Small intestine (tissue), 7 donors: ENCODE results near the gene ETV6. TPM values are rescaled to one million over a fixed set of nuclear protein-coding genes. Genes with fewer than 3 reads are reported as not detected.
A peak's percentile ranks its signal among the peaks of the same experiment; 100 is the strongest.

ENCODE experiments used
- DNase-seq, 2 donors: peaks; one replicate each; pipeline versions ENCODE4 v3.0.0 to v3.0.0-alpha.2; 2013
- FAIRE-seq: peaks from 2 replicates; lab custom pipeline; 2012; peaks lifted over from hg19 to GRCh38; lab: Jason Lieb, UNC
- H3K27ac ChIP-seq, 3 donors: one replicate each; pipeline ENCODE4 v1.5.1; 2013; ENCODE audit warnings: low read length in 2 of 3, mild to moderate bottlenecking in 2 of 3, control low read depth in 1 of 3, inconsistent platforms in 1 of 3, low read depth in 1 of 3, moderate library complexity in 1 of 3
- H3K27me3 ChIP-seq, 3 donors: one replicate each; pipeline ENCODE4 v1.6.1; 2013; ENCODE audit warnings: low read length in 3 of 3, inconsistent platforms in 1 of 3; ENCODE audit not compliant: control insufficient read depth in 3 of 3, insufficient read depth in 3 of 3
- H3K36me3 ChIP-seq, 3 donors: one replicate each; pipeline ENCODE4 v1.6.1; 2013; ENCODE audit warnings: low read length in 3 of 3, inconsistent platforms in 1 of 3, low read depth in 1 of 3, mild to moderate bottlenecking in 1 of 3, moderate library complexity in 1 of 3; ENCODE audit not compliant: control insufficient read depth in 3 of 3, insufficient read depth in 2 of 3
- H3K4me1 ChIP-seq, 3 donors: one replicate each; pipeline ENCODE4 v1.6.1; 2013; ENCODE audit warnings: low read length in 2 of 3, inconsistent platforms in 1 of 3, low read depth in 1 of 3, mild to moderate bottlenecking in 1 of 3, moderate library complexity in 1 of 3; ENCODE audit not compliant: control insufficient read depth in 3 of 3, insufficient read depth in 2 of 3
- H3K4me3 ChIP-seq, 3 donors: one replicate each; pipeline ENCODE4 v1.5.1; 2013; ENCODE audit warnings: low read length in 3 of 3, control low read depth in 1 of 3, inconsistent platforms in 1 of 3, low read depth in 1 of 3, mild to moderate bottlenecking in 1 of 3, moderate library complexity in 1 of 3
- H3K9me3 ChIP-seq, 2 donors: one replicate each; pipeline ENCODE4 v1.6.1; 2013; ENCODE audit warnings: low read depth in 1 of 2, low read length in 1 of 2; ENCODE audit not compliant: control insufficient read depth in 2 of 2, insufficient read depth in 1 of 2
- WGBS, 3 donors: extraction: QIAGEN DNeasy Blood & Tissue Kit; methylation state at CpG; one replicate each; pipeline ENCODE4 v1.1.7; 2013; 5-methylcytosine and 5-hydroxymethylcytosine counted together
- polyA plus RNA-seq, 4 donors: library from polyadenylated mRNA; stranded (reverse) in 3 of 4; unstranded in 1 of 4; fragments of 200-250 nt in 3 of 4; fragments of 120-200 nt in 1 of 4; gene quantifications; one replicate each; pipeline versions ENCODE4 v1.2.1 to v1.2.3, GENCODE V29; 2013
- donor health status: healthy with polysubstance abuse.
- donor health status: control.
- donor health status: control.
- donor health status: Bipolar disorder and iron deficiency.
- donor health status: healthy.

ETV6 gene
- polyA plus RNA-seq, 4 donors: 5.1 to 13.6 (median 8.4) TPM

DNA sequence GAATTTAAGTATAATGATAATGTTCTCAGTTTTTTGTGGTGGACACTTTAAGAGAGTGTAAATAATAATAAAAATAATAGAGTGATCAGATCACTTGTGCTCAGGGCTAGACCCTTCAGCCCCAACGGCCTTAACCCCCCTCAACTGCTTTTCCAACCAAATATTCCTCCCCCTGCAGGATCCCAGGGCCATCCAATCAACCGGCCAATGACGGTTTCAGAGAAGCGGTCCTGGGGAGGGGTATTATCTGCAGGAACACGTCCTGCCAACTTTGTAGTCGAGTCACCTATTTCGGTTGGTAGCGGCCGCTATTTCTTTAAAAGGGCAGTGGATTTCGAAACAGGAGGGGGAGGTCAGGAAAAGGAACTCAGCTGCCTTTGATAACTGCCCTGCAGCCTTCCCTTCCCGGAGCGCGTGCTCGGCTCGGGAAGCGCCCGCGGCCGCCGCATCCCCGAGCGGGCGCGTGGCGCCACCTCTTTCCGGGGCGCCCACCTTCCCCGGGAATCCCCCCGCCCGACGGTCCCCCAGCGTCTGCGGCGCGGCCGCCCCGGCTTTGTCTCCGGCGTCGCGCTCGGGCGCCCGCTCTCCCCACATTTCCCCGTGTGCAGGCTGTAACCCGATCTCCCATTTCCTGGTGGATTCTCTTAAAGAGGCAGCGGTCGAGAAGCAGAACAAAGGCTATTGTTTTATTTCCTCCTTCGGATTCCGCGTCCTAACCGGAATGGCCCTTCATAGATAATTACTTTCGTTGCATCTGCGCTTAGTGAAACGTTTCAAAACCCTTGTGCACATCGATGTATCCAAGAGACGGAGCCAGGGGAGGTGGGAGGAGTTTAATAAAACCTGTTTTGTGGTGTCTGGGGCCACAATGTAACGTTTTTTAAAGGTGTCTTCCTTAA is 711 bp upstream of the ETV6 start:
- peak overlapping the region; percentile 93 to 100 (median 100) for H3K27ac ChIP-seq
- peak overlapping the region; percentile 91 to 92 (median 92) for H3K4me3 ChIP-seq
- WGBS, 3 donors: 0 to 1% (median 1%) methylated on average over 46 to 58 of the region's 58 CpGs
- FAIRE-seq: no peak
- H3K4me1 ChIP-seq: peaks cover 0 to 8% (median 6%) of the 10 kb centered on the region in 3 donors
- no peaks in the 10 kb centered on the region for H3K36me3 ChIP-seq
- peak; percentile 82 to 94 for DNase-seq
- H3K9me3 ChIP-seq: peaks cover 0 to 7% of the 10 kb centered on the region in 2 donors
- H3K27me3 ChIP-seq: no peaks in the 10 kb centered on the region

DNA sequence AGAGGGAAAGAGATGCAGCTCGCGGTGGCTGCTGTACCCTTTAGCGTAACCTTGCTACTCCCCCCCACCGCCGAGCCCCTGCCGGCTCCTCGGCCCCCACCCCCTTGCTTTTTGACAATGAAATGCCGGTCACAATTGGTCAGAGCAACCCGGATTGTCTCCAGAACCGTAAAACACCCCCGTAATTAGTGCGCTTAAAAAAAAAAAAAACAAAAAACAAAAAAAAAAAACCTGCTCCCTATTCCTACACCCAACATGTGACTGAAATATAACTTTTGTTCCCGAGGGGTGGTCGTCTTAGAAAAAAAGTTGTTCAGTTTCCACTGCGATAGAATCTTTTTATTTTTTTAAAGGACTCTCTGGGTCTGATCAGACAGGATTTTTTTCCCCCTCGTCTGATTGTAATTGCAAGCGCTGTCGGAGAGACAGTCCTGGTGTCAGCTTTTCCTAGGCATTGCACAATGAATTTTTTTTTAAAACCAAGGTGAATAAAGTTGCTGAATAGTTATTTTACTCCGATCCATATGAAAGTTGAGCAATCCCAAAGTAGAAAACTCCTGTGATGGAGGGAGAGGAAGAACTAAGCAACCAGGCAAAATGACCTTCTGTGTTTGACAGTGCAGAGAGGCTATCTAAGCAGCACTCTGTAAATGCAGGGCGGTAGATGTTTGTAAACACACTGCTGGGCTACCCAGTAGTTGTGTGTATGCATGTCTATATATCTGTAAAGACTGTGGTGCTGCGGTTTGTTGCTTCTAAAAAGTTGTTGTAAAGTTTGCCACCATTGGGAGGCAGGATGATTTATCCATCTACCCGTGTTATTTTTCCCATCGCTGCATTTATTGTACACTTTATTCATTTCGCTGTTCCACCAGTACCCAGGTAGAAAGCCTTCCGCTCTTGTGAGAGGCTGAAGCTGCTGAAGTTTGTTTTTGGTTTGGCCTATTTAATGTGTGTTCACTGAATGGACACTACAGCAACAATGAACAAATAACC is 1.1 kb downstream of the ETV6 start:
- H3K36me3 ChIP-seq: no peaks in the 10 kb centered on the region
- FAIRE-seq (no peak), DNase-seq (peak; percentile 45 to 66)
- peaks cover 0 to 8% (median 6%) of the 10 kb centered on the region in 3 donors for H3K4me1 ChIP-seq
- peak overlapping the region; percentile 91 to 92 (median 92) for H3K4me3 ChIP-seq
- H3K27ac ChIP-seq: peak overlapping the region; percentile 83 to 100 (median 97)
- no peaks in the 10 kb centered on the region for H3K27me3 ChIP-seq
- WGBS, 3 donors: 0 to 1% (median 1%) methylated on average over 25 of the region's 25 CpGs
- no peaks in the 10 kb centered on the region for H3K9me3 ChIP-seq

DNA sequence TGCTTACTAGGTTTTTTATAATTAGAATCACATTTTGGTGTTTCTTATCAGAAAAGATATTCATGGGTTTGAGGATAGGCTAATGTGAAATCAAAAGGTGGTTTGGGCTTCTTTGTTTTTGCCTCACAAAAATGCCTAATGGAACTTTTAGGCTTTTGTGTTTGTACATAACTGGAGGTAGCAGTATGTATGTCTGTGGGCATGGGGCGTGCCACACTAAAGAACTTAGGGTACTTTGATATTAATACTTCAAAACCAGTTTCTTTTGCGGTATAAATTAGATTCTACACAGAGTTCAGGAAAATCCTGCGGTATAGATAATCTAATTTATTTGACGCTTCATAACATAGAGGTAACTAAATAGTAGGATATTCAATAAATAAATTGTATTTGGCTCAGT is 1.9 kb downstream of the ETV6 start:
- Histone ChIP-seq H3K36me3 (no peaks in the 10 kb centered on the region), H3K4me1 (peaks cover 0 to 8% (median 6%) of the 10 kb centered on the region in 3 donors), H3K9me3 (no peaks in the 10 kb centered on the region), H3K27me3 (no peaks in the 10 kb centered on the region), H3K27ac (peak overlapping the region in 2 of 3 donors; percentile 89 to 97), H3K4me3 (peak overlapping the region; percentile 46 to 92 (median 92))
- 5 to 20% (median 16%) methylated on average over 4 of the region's 4 CpGs for WGBS, 3 donors
- DNase-seq (no peak), FAIRE-seq (no peak)

DNA sequence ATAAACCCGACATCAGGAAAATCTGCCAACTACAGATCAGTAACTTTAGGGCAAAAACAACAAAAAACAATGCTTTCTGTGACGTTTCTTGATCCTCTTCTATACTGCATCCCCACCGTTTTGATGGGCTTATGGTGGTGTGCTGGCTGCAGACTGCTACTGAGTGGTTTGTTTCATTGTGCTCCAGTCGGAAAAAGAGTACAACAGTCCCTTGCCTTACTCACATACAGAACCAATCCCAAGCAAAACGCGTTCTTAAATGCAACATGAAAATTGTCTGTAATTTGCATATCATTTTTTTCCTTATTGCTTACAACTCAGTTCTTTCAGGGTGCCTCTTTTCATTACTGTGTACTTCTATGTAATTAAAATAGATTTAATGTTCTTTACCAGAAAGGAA is 2.3 kb downstream of the ETV6 start:
- H3K9me3 ChIP-seq: no peaks in the 10 kb centered on the region
- DNase-seq (peak in 1 of 2 donors; percentile 24), FAIRE-seq (no peak)
- peaks cover 0 to 2% (median 0%) of the 10 kb centered on the region in 3 donors for H3K36me3 ChIP-seq
- peaks cover 0 to 8% (median 6%) of the 10 kb centered on the region in 3 donors for H3K4me1 ChIP-seq
- peak overlapping the region in 2 of 3 donors; percentile 92 for H3K4me3 ChIP-seq
- no peaks in the 10 kb centered on the region for H3K27me3 ChIP-seq
- H3K27ac ChIP-seq: peak overlapping the region in 2 of 3 donors; percentile 53 to 97
- WGBS, 3 donors: 2 to 3% (median 3%) methylated on average over 6 of the region's 6 CpGs

DNA sequence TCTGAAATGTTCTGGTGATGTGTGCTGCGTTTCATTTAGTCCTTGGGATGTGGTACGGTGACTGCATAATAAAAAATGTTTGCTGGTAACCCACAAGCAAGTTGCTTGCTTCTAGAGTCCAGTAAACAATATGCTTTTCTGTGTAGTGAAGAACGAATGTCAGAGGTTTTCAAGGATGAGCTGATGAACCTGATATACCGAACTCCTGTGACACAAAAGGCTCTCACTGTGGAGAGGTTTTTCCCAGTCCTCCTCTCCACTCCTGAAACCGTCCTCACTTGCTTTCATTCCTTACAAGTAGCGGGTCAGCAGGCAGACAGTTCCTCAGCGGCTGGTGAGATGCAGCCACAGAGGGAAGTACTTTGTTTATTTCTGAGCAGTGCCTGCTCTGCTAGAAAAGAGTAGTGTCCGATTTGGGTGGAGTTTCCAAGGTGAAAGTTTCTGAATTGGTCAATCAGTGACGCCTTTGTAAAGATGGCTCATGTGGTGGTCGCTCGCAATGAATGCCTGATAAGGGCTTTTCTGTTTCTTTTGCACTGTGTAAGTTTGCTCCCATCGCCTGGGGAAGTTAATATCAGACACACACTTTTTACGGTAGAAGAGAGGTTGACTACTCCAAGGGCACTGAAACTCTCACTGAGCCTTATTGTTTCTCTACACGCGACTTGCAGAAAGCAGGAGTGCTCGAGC is 3.0 kb downstream of the ETV6 start:
- peaks cover 0 to 8% (median 6%) of the 10 kb centered on the region in 3 donors for H3K4me1 ChIP-seq
- no peaks in the 10 kb centered on the region for H3K27me3 ChIP-seq
- no peaks in the 10 kb centered on the region for H3K9me3 ChIP-seq
- DNase-seq: peak; percentile 29 to 36
- peak overlapping the region in 2 of 3 donors; percentile 23 to 84 for H3K27ac ChIP-seq
- H3K4me3 ChIP-seq: peak overlapping the region; percentile 2 to 92 (median 6)
- no peak for FAIRE-seq
- peaks cover 0 to 2% (median 0%) of the 10 kb centered on the region in 3 donors for H3K36me3 ChIP-seq
- 6 to 11% (median 9%) methylated on average over 16 of the region's 16 CpGs for WGBS, 3 donors

DNA sequence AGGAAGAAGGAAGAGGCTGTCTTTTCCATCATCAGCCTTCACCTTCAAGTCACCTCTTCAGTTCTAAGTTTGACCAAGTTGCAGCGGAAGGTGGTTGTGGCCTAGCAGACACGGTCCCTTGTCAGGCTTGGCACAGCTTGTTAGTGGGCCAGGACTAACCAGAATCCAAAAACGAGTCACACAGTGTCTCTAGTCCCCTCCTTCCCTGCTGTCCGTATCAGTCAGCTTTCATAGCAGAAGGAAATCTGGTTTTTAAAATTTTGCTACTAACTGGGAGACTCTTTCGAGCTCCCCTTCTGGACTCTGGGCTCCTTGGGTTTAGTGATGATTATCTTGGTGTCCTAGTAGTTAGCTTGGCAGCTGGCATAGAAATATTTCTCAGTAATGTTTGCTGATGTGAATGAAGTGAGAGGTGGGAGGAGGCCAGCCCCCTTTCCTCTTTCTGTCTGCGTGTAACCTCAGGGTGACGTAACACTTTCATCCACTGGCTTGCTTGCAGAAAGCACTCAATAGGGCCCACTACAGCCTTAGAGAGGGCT is 3.8 kb downstream of the ETV6 start:
- no peak overlapping the region for H3K4me3 ChIP-seq
- H3K36me3 ChIP-seq: peaks cover 0 to 2% (median 0%) of the 10 kb centered on the region in 3 donors
- no peaks in the 10 kb centered on the region for H3K9me3 ChIP-seq
- no peaks in the 10 kb centered on the region for H3K27me3 ChIP-seq
- no peak for FAIRE-seq
- WGBS, 3 donors: 48 to 60% (median 49%) methylated on average over 7 of the region's 7 CpGs
- peak overlapping the region in 2 of 3 donors; percentile 23 to 84 for H3K27ac ChIP-seq
- H3K4me1 ChIP-seq: peaks cover 0 to 8% (median 6%) of the 10 kb centered on the region in 3 donors
- DNase-seq: peak in 1 of 2 donors; percentile 20

DNA sequence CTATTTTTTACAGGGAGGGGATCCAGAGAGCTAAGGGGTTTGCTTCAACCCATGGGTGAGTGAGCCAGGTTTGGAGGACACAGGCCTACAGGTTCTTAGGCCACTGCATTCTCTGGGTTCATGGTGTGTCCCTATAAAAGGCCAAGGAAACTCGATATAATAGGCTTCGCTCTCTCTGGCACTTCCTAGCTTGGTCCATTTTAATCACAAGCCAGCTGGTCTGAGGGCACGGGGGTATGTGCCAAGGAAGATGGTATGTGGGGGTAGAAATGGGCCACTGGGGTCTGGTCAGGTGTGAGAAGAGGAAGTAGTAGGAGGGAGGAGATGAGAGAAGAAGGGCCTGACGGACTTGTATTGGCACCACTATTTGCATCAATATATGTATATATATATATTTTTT is 4.9 kb downstream of the ETV6 start:
- Histone ChIP-seq H3K9me3 (no peaks in the 10 kb centered on the region), H3K4me3 (no peak overlapping the region), H3K36me3 (peaks cover 0 to 4% (median 0%) of the 10 kb centered on the region in 3 donors), H3K27me3 (no peaks in the 10 kb centered on the region), H3K27ac (no peak overlapping the region), H3K4me1 (peaks cover 0 to 8% (median 6%) of the 10 kb centered on the region in 3 donors)
- no peak for DNase-seq
- 74 to 87% (median 82%) methylated on average over 4 of the region's 4 CpGs for WGBS, 3 donors
- FAIRE-seq: no peak
